Stimulated activated naive CD8-positive, alpha-beta T cell treated with anti-CD3 and anti-CD28 coated beads, Interleukin-15, Interleukin-2, amounts not matched to agents 100 ng/mL and 50 ng/mL, for 24 hours (primary cell): ENCODE results near the gene CCNL2.

ENCODE experiments used
- H3K27ac Mint-ChIP-seq: one replicate; pipeline ENCODE4 v1.8.0; 2021; ENCODE audit warnings: mild to moderate bottlenecking, mixed read lengths
- H3K27me3 Mint-ChIP-seq: one replicate; pipeline ENCODE4 v1.8.0; 2021; ENCODE audit warnings: mixed read lengths
- H3K36me3 Mint-ChIP-seq: one replicate; pipeline ENCODE4 v1.8.0; 2021; ENCODE audit warnings: low read depth, mixed read lengths
- H3K4me1 Mint-ChIP-seq: one replicate; pipeline ENCODE4 v1.8.0; 2021; ENCODE audit warnings: low read depth, mixed read lengths
- H3K4me3 Mint-ChIP-seq: one replicate; pipeline ENCODE4 v1.8.0; 2021; ENCODE audit warnings: mild to moderate bottlenecking, mixed read lengths
- H3K9me3 Mint-ChIP-seq: one replicate; pipeline ENCODE4 v1.8.0; 2021; ENCODE audit warnings: mixed read lengths

The CCNL2 gene

GRCh38 chr1:1427106-1427819 lies 28.1 kb upstream of the CCNL2 start:
- no peaks in the 10 kb centered on the region for H3K36me3 Mint-ChIP-seq
- H3K27ac Mint-ChIP-seq: no peak overlapping the region
- no peaks in the 10 kb centered on the region for H3K9me3 Mint-ChIP-seq
- H3K27me3 Mint-ChIP-seq: peaks cover 24% of the 10 kb centered on the region
- H3K4me1 Mint-ChIP-seq: peaks cover 12% of the 10 kb centered on the region
- no peak overlapping the region for H3K4me3 Mint-ChIP-seq

GRCh38 chr1:1426496-1427105 lies 27.5 kb upstream of the CCNL2 start:
- no peaks in the 10 kb centered on the region for H3K9me3 Mint-ChIP-seq
- no peak overlapping the region for H3K4me3 Mint-ChIP-seq
- H3K27ac Mint-ChIP-seq: no peak overlapping the region
- peaks cover 12% of the 10 kb centered on the region for H3K4me1 Mint-ChIP-seq
- H3K36me3 Mint-ChIP-seq: no peaks in the 10 kb centered on the region
- H3K27me3 Mint-ChIP-seq: peaks cover 24% of the 10 kb centered on the region

- peaks cover 24% of the 10 kb centered on the region for H3K27me3 Mint-ChIP-seq
- no peaks in the 10 kb centered on the region for H3K36me3 Mint-ChIP-seq
- H3K4me1 Mint-ChIP-seq: peaks cover 12% of the 10 kb centered on the region
- H3K9me3 Mint-ChIP-seq: no peaks in the 10 kb centered on the region
- no peak overlapping the region for H3K27ac Mint-ChIP-seq
- no peak overlapping the region for H3K4me3 Mint-ChIP-seq
These were observed 26.8 kb upstream of the CCNL2 start for GRCh38 chr1:1425753-1426495.

GRCh38 chr1:1425426-1425752 lies 26.3 kb upstream of the CCNL2 start:
- Mint-ChIP-seq H3K27ac (no peak overlapping the region), H3K36me3 (no peaks in the 10 kb centered on the region), H3K4me1 (peaks cover 12% of the 10 kb centered on the region), H3K9me3 (no peaks in the 10 kb centered on the region), H3K4me3 (no peak overlapping the region), H3K27me3 (peaks cover 24% of the 10 kb centered on the region)

GRCh38 chr1:1424707-1425106 lies 25.6 kb upstream of the CCNL2 start:
- H3K4me1 Mint-ChIP-seq: peaks cover 12% of the 10 kb centered on the region
- H3K27ac Mint-ChIP-seq: no peak overlapping the region

GRCh38 chr1:1423245-1423597 lies 24.1 kb upstream of the CCNL2 start:
- no peaks in the 10 kb centered on the region for H3K36me3 Mint-ChIP-seq
- peaks cover 16% of the 10 kb centered on the region for H3K4me1 Mint-ChIP-seq
- H3K27ac Mint-ChIP-seq: no peak overlapping the region
- no peaks in the 10 kb centered on the region for H3K9me3 Mint-ChIP-seq
- H3K4me3 Mint-ChIP-seq: no peak overlapping the region
- H3K27me3 Mint-ChIP-seq: peaks cover 11% of the 10 kb centered on the region

More at GRCh38 chr1:1424707-1425106, 25.6 kb upstream of the CCNL2 start:
- Mint-ChIP-seq H3K36me3 (no peaks in the 10 kb centered on the region), H3K9me3 (no peaks in the 10 kb centered on the region), H3K27me3 (peaks cover 19% of the 10 kb centered on the region), H3K4me3 (no peak overlapping the region)

- H3K9me3 Mint-ChIP-seq: no peaks in the 10 kb centered on the region
- H3K27ac Mint-ChIP-seq: no peak overlapping the region
- H3K27me3 Mint-ChIP-seq: peaks cover 11% of the 10 kb centered on the region
- peaks cover 20% of the 10 kb centered on the region for H3K4me1 Mint-ChIP-seq
- no peaks in the 10 kb centered on the region for H3K36me3 Mint-ChIP-seq
- no peak overlapping the region for H3K4me3 Mint-ChIP-seq
These were observed 23.5 kb upstream of the CCNL2 start for GRCh38 chr1:1422465-1423244.

- no peak overlapping the region for H3K27ac Mint-ChIP-seq
- H3K27me3 Mint-ChIP-seq: peaks cover 11% of the 10 kb centered on the region
- peaks cover 22% of the 10 kb centered on the region for H3K4me1 Mint-ChIP-seq
- no peaks in the 10 kb centered on the region for H3K36me3 Mint-ChIP-seq
- H3K4me3 Mint-ChIP-seq: no peak overlapping the region
- H3K9me3 Mint-ChIP-seq: no peaks in the 10 kb centered on the region
These were observed 22.9 kb upstream of the CCNL2 start for GRCh38 chr1:1421907-1422464.

- Mint-ChIP-seq H3K36me3 (no peaks in the 10 kb centered on the region), H3K4me3 (no peak within 1 kb of the TSS), H3K4me1 (peaks cover 22% of the 10 kb centered on the region), H3K9me3 (no peaks in the 10 kb centered on the region), H3K27ac (no peak within 1 kb of the TSS), H3K27me3 (peaks cover 11% of the 10 kb centered on the region)
These were observed 22.2 kb upstream of the CCNL2 start, which contains the start of gene ANKRD65 for GRCh38 chr1:1421147-1421906. Gene ANKRD65, minus strand, starts transcription at chr1:1421276. Its CDS starts 271 bp downstream, at chr1:1421005.

- H3K27me3 Mint-ChIP-seq: peaks cover 11% of the 10 kb centered on the region
- H3K9me3 Mint-ChIP-seq: no peaks in the 10 kb centered on the region
- no peaks in the 10 kb centered on the region for H3K36me3 Mint-ChIP-seq
- H3K4me1 Mint-ChIP-seq: peaks cover 22% of the 10 kb centered on the region
- no peak overlapping the region for H3K4me3 Mint-ChIP-seq
- H3K27ac Mint-ChIP-seq: no peak overlapping the region
These were observed 21.6 kb upstream of the CCNL2 start for GRCh38 chr1:1420654-1421141.

GRCh38 chr1:1419813-1420653 lies 20.9 kb upstream of the CCNL2 start:
- Mint-ChIP-seq H3K4me3 (no peak overlapping the region), H3K36me3 (no peaks in the 10 kb centered on the region), H3K4me1 (peaks cover 22% of the 10 kb centered on the region), H3K9me3 (no peaks in the 10 kb centered on the region), H3K27me3 (peaks cover 11% of the 10 kb centered on the region), H3K27ac (no peak overlapping the region)

- peaks cover 8% of the 10 kb centered on the region for H3K27me3 Mint-ChIP-seq
- peaks cover 22% of the 10 kb centered on the region for H3K4me1 Mint-ChIP-seq
- no peaks in the 10 kb centered on the region for H3K9me3 Mint-ChIP-seq
- no peaks in the 10 kb centered on the region for H3K36me3 Mint-ChIP-seq
- H3K27ac Mint-ChIP-seq: no peak overlapping the region
- H3K4me3 Mint-ChIP-seq: no peak overlapping the region
These were observed 20.3 kb upstream of the CCNL2 start for GRCh38 chr1:1419363-1419812.
